Activated CD8-positive, alpha-beta T cell treated with anti-CD3 and anti-CD28 coated beads for 36 hours (primary cell): Measurements from ENCODE around the gene GAB1. TPM values are rescaled to one million over a fixed set of nuclear protein-coding genes. Genes with fewer than 3 reads are reported as not detected.

Experiments
- ATAC-seq: fragments of 200-7000 bp; cut with Tn5 transposase; one replicate; pipeline ENCODE4 v1.10.0; 2021; ENCODE audit warnings: mild to moderate bottlenecking, moderate library complexity
- CTCF ChIA-PET: fragments of 350-600 bp; sonication (Branson Sonifier 250); formaldehyde crosslinking; loops from one replicate; lab custom pipeline; 2021; ENCODE audit warnings: antibody characterized with exemption; lab: Charles Lee
- POLR2A ChIA-PET: fragments of 350-600 bp; sonication (Branson Sonifier 250); formaldehyde crosslinking; loops from one replicate; lab custom pipeline; 2021; ENCODE audit warnings: antibody characterized with exemption; lab: Charles Lee
- DNase-seq: peaks from one replicate; pipeline ENCODE4 v3.0.0-alpha.2; 2020
- H3K27ac Mint-ChIP-seq: one replicate; pipeline ENCODE4 v1.8.0; 2021; ENCODE audit warnings: mild to moderate bottlenecking, mixed read lengths
- H3K27me3 Mint-ChIP-seq: one replicate; pipeline ENCODE4 v1.8.0; 2021; ENCODE audit warnings: mixed read lengths
- H3K36me3 Mint-ChIP-seq: one replicate; pipeline ENCODE4 v1.8.0; 2021; ENCODE audit warnings: low read depth, mixed read lengths
- H3K4me1 Mint-ChIP-seq: one replicate; pipeline ENCODE4 v1.8.0; 2021; ENCODE audit warnings: low read depth, mixed read lengths
- H3K4me3 Mint-ChIP-seq: one replicate; pipeline ENCODE4 v1.8.0; 2021; ENCODE audit warnings: mild to moderate bottlenecking, moderate library complexity, mixed read lengths
- H3K9me3 Mint-ChIP-seq: one replicate; pipeline ENCODE4 v1.8.0; 2021; ENCODE audit warnings: mixed read lengths
- intact Hi-C: fragments of 100-400 bp; cut with micrococcal nuclease; formaldehyde crosslinking; loops from one replicate; pipeline ENCODE4 v1.10.0; 2022
- total RNA-seq, 2 experiments: library from RNA; stranded (reverse); gene quantifications; one replicate each; pipeline ENCODE4 v1.2.3, GENCODE V29; 2021
- TF ChIP-seq, protein P1 (sequence below): fragments of 200-600 bp; IDR thresholded peaks from one replicate; pipeline ENCODE4 v1.8.0; 2022; ENCODE audit warnings: antibody characterized with exemption, mild to moderate bottlenecking

Gene GAB1
- total RNA-seq, 2 experiments from 2014 or later, result 0.20 to 0.34 TPM

DNA sequence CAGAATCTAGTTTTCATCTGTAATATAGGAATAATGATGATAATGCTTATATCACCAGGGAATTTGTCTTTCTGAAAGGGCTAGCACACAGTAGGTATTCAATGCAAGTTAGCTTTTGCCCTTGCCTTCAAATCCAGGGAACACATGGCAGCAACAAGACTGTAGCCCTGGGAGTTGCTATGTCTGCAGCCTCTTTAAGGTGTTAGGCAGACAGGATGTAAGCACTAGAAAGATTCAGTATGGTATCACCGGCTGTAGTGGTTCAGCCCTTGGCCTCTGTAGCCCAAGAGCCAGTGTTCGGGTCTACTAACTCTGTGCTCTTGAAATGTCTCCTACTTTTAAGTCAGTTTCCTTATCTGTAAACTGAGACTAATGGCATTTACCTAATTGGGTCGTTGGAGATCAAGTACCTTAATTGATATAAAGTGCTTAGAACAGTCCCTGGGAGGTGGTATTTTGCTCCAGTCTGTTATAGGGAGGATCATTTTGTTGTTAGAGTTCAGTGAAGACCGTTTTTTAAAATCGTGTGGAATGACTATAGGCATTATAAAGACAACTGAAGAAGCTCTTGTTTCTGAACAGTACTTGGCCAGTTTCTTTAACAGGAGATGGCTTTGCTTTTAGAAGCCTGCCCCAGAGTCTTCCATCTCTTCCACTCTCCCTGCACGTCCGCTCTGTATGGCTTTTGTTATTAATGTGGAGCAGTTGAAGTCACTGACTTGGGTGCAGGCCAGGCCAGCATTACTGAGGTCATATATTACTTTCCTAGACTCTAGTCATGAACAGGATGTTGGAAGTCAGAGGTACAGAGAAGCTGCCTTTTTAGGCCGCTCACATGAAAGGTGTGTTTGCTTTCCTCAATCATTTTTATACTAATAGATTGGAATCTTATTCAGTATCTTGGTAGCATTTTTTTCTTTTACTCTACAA lies 44.8 kb downstream of the GAB1 start:
- TF ChIP-seq, protein P1, sequence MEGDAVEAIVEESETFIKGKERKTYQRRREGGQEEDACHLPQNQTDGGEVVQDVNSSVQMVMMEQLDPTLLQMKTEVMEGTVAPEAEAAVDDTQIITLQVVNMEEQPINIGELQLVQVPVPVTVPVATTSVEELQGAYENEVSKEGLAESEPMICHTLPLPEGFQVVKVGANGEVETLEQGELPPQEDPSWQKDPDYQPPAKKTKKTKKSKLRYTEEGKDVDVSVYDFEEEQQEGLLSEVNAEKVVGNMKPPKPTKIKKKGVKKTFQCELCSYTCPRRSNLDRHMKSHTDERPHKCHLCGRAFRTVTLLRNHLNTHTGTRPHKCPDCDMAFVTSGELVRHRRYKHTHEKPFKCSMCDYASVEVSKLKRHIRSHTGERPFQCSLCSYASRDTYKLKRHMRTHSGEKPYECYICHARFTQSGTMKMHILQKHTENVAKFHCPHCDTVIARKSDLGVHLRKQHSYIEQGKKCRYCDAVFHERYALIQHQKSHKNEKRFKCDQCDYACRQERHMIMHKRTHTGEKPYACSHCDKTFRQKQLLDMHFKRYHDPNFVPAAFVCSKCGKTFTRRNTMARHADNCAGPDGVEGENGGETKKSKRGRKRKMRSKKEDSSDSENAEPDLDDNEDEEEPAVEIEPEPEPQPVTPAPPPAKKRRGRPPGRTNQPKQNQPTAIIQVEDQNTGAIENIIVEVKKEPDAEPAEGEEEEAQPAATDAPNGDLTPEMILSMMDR, result no peak
- Mint-ChIP-seq H3K4me1 (no peaks in the 10 kb centered on the region), H3K36me3 (no peaks in the 10 kb centered on the region), H3K27ac (no peak overlapping the region), H3K27me3 (peaks cover 3% of the 10 kb centered on the region), H3K4me3 (no peak overlapping the region), H3K9me3 (no peaks in the 10 kb centered on the region)
- ChIA-PET POLR2A (no interaction called here), CTCF (interaction anchor here (1.2 kb wide), 1 partner anchor 23 kb away, joined by 3 read pairs; no protein-coding TSS in a partner anchor)
- ATAC-seq (no peak), DNase-seq (no peak)
- intact Hi-C loops, result no loop called here

DNA sequence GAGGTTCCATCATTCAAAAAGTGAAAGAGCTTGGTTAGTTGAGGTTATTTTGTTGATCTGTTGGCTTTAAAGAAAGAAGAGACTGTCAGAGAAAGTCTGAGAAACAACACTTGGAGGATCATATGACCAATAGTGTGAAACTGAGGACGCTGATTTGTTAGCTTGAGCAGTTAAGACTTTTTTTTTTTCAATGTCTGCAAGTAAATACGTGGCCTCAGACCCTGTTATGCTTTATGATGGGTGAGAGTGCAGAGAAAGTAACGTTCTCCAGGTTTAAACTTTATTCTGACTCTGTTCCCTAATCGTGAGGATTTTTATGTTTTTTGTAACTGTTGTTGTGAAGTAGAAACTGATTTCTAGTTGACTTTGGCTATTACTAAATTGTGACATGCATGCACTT lies 45.9 kb downstream of the GAB1 start:
- CTCF ChIA-PET, result interaction anchor here (1.2 kb wide), 1 partner anchor 24 kb away, joined by 3 read pairs; no protein-coding TSS in a partner anchor

DNA sequence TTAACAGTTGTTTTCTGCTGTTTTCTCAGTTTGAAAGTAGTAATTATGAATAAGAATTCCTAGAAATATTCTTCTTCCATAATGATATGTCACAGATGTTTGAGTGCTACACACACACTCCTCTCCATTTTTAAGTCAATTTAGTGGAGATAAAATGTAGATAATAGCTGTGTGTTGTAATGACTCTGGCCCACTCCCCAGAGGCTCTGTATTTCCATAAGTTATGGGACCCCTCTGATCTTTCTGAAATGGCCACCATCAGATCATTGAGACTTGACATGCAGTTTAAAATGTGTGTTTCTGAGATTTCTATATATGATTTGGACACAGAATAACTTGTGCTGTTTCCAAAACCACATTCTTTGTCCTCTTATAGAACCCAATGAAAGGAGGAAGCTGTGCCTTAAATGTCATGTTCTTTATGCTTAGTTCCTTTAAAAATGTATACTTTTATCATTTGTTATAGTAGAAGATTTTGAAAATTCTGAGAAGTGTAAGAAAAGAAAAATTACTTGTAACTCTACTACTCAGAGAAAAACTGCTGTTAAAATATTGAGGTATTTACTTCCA lies 46.4 kb downstream of the GAB1 start:
- H3K27me3 Mint-ChIP-seq, result peaks cover 3% of the 10 kb centered on the region
- DNase-seq (no peak), ATAC-seq (no peak)
- ChIA-PET POLR2A (no interaction called here), CTCF (interaction anchor here (1.2 kb wide), 1 partner anchor 24 kb away, joined by 3 read pairs; no protein-coding TSS in a partner anchor)
- intact Hi-C loops, result no loop called here
- no peaks in the 10 kb centered on the region for H3K36me3 Mint-ChIP-seq
- TF ChIP-seq, protein P1, result no peak
- no peak overlapping the region for H3K4me3 Mint-ChIP-seq
- no peak overlapping the region for H3K27ac Mint-ChIP-seq
- H3K4me1 Mint-ChIP-seq, result no peaks in the 10 kb centered on the region
- H3K9me3 Mint-ChIP-seq, result no peaks in the 10 kb centered on the region

More for the DNA sequence above, 45.9 kb downstream of the GAB1 start:
- H3K4me1 Mint-ChIP-seq, result no peaks in the 10 kb centered on the region
- ATAC-seq (no peak), DNase-seq (no peak)
- H3K27ac Mint-ChIP-seq, result no peak overlapping the region
- TF ChIP-seq, protein P1, result no peak
- intact Hi-C loops, result no loop called here
- POLR2A ChIA-PET, result no interaction called here
- H3K27me3 Mint-ChIP-seq, result peaks cover 3% of the 10 kb centered on the region
- no peak overlapping the region for H3K4me3 Mint-ChIP-seq
- no peaks in the 10 kb centered on the region for H3K9me3 Mint-ChIP-seq
- H3K36me3 Mint-ChIP-seq, result no peaks in the 10 kb centered on the region

DNA sequence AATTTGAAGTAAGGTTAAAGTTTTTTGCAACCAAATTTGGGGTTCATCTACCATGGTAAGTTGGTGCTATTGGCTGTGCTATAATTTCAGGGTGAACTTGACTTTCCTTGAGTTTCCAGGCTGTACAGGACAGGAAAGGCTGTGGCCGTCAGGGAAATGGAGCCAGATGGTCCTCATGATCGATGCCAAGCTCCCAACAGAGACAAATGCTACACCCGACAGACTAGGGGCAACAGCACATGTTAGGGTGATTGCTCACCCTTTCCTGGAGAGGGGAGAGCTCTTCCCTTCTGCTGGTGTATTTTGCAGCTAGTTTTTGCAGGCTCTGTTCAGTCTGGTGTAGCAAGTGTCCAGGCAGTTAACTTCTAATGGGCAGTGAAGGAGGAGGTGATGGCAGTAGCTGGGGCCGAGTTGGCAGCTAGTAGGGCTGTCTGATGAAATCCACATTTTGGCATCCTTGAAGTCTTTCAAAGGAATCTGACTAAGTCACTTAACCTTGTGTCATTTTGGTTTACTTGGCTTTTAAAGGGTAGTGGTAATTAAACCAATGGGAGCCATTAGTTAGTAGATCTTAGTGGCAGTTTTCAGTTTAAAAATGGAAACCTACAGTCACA lies 47.8 kb downstream of the GAB1 start:
- TF ChIP-seq, protein P1, result no peak
- POLR2A ChIA-PET, result no interaction called here
- Mint-ChIP-seq H3K27ac (no peak overlapping the region), H3K9me3 (no peaks in the 10 kb centered on the region), H3K36me3 (no peaks in the 10 kb centered on the region), H3K4me3 (no peak overlapping the region), H3K4me1 (no peaks in the 10 kb centered on the region), H3K27me3 (peaks cover 3% of the 10 kb centered on the region)
- intact Hi-C loops, result no loop called here
- no peak for DNase-seq
- CTCF ChIA-PET, result interaction anchor here (0.7 to 1.1 kb wide), 2 partner anchors 9 to 664 kb away, joined by 3 read pairs; no protein-coding TSS in a partner anchor
- ATAC-seq, result no peak
